Fibroblast of villous mesenchyme (primary cell): ENCODE measurements around the gene RAD18. TPM values are rescaled to one million over a fixed set of nuclear protein-coding genes. Genes with fewer than 3 reads are reported as not detected.

Experiments
- DNase-seq: peaks from one replicate; pipeline ENCODE4 v3.0.0-alpha.2; 2010; ENCODE audit warnings: low read depth
- H3K4me3 ChIP-seq: 2 replicates; pipeline ENCODE4 v1.5.1; 2011; ENCODE audit warnings: low read depth, mild to moderate bottlenecking, low read length
- CTCF ChIP-seq: IDR thresholded peaks from 2 replicates; pipeline ENCODE4 v1.5.1; 2012; ENCODE audit warnings: low read depth, mild to moderate bottlenecking, low read length; ENCODE audit not compliant: insufficient read depth
- total RNA-seq: library from RNA; depleted of rRNA; stranded (reverse); fragments of >200 nt; gene quantifications from 2 replicates; pipeline ENCODE4 v1.2.3, GENCODE V29; 2012

Gene RAD18
- 11.9 and 18.1 TPM in 2 replicates for total RNA-seq

DNA sequence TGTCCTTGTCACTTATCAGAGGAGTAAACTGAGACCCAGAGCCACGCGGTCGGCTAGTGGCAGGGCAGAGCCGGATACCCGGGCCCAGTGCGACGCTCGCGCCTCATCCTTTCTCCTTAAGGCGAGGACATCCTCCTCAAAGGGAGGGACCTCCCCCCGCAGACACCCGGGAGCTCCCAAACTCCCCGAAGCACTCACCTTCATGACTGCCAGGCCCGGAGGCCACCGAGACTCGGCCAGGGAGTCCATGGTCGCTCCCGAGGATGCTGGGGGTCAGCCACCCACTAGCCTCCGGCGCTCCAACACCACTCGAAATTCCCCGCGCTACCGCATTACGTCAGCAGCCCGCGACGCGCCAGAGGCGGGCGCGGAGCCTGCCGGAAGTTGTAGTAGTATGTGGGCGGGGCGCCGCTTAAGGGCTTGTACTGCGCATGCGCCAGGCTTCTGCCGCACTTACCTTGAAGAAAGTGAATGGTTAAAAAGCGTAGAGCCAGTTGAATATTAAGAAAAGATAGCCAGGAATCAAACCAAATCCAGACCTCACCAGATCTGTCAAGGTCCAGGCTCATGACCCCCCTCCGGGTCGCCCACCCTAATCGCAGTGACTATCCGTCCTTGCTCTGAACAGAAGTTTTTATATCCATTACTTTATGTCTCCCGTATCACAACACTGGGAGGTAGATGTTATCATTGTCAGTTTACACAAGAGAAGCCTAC lies at the start of gene RAD18:
Gene RAD18, minus strand, starts transcription at position 336 of the 717 bp plus-strand sequence. Its CDS starts 87 bp downstream, at position 249.
- peak within 1 kb of the TSS; percentile 93 for H3K4me3 ChIP-seq
- DNase-seq = peak; percentile 90
- no peak for TF ChIP-seq CTCF

DNA sequence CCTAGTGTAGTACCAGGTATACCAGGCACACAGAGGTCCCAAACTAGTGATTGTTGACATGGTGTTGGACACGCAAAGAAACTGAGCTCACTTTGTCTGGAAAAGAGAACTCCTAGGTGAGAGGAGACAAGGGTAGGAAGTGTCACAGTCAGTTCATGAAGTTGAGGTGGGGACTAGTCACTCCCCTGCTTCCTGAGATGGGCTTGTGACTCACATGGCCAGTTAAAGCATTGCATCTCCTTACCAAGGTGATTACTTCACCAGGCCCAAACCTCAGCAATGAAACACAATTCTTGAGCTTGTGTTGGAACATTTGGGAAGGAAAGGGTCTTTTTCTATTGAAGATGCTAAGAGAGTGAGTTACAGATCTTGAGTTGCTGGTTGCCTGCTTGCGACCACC lies 49.2 kb upstream of the RAD18 start:
- no peak overlapping the region for H3K4me3 ChIP-seq
- TF ChIP-seq CTCF = no peak
- DNase-seq = no peak

DNA sequence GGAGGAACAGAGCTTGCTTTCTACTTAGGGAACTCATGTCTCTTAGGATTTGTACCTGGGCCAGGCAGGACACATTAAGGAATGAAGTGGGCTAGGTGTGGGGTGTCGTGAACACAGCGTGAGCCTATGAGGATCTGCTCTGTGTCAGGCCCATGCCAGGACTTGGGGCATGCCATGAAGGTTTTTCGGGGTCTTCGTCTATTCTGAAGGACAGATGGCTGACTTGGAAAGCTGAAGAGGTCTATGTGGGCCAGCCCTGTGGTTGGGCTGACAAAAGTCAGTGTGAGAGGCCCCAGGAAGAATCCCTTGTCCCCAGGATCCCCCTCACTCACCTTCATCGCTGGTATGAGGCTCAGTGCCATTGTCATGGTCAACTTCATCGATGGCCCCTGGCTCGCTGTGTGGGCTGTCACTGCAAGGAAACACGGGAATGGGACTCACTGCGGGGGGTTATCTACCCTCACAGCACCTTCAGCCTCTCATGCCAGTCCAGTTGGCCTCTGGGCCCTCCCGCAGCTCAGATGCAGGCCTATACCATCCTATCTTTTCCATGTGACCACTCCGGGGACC lies 46.8 kb upstream of the RAD18 start:
- H3K4me3 ChIP-seq = no peak overlapping the region
- TF ChIP-seq CTCF = no peak
- DNase-seq = no peak

- no peak for DNase-seq
- no peak for TF ChIP-seq CTCF
- H3K4me3 ChIP-seq = no peak overlapping the region
Observed at GRCh38 chr3:9008550-9009255, 45.4 kb upstream of the RAD18 start.

DNA sequence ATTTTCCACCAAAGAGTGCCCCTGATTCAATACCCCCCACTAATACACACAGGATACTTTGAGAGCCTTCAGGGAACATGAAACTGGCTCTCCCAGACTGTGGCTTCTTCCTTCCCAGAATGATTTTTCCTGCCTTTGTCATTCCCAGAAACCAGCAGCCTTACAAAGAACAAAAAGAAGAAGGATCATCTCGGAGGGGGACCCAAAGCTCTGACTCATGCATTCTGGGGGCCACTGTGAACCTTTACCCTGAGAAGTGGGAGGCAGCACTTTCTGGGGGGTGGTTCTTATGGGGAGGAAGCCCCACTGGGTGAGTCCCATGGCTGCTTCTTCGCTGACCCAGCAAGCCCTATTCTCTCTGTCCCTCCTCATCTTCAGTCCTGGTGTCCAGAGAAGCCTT lies 44.7 kb upstream of the RAD18 start:
- no peak for DNase-seq
- no peak for TF ChIP-seq CTCF
- no peak overlapping the region for H3K4me3 ChIP-seq

GRCh38 chr3:9007213-9007612 lies 43.9 kb upstream of the RAD18 start:
- H3K4me3 ChIP-seq = no peak overlapping the region
- TF ChIP-seq CTCF = no peak
- no peak for DNase-seq
